Thoracic aorta endothelial cell (primary cell): ENCODE measurements around the gene SH3BP1. TPM values are rescaled to one million over a fixed set of nuclear protein-coding genes. Genes with fewer than 3 reads are reported as not detected.

Experiments used
- small RNA-seq: library from RNA; depleted of rRNA; stranded (forward); fragments of <200 nt; gene quantifications from one replicate; pipeline ENCODE3, GENCODE V24; 2012
- total RNA-seq: library from RNA; depleted of rRNA; stranded (reverse); fragments of >200 nt; gene quantifications from 2 replicates; pipeline ENCODE4 v1.2.3, GENCODE V29; 2012

Gene SH3BP1
- total RNA-seq: 0.79 and 0.93 TPM in 2 replicates

GRCh38 chr22:37639070-37639760 is at the start of gene SH3BP1:
SH3BP1 (plus strand) TSS chr22:37639669; CDS start chr22:37639788, 119 bp downstream.

GRCh38 chr22:37608477-37609239 is 30.8 kb upstream of the SH3BP1 start, which contains the start of gene GGA1:
GGA1 (plus strand) TSS chr22:37608834; CDS start chr22:37608861, 27 bp downstream.

GRCh38 chr22:37658133-37659065 is 18.9 kb downstream of the SH3BP1 start, which contains the start of gene PDXP:
PDXP (plus strand) TSS chr22:37658723; CDS start chr22:37658783, 60 bp downstream.

GRCh38 chr22:37674951-37675929 is 35.8 kb downstream of the SH3BP1 start, which contains the start of gene LGALS1:
LGALS1 (plus strand) TSS chr22:37675636; CDS start chr22:37675703, 67 bp downstream.

GRCh38 chr22:37686002-37686982 is 46.8 kb downstream of the SH3BP1 start, which contains the start of gene NOL12:
NOL12 (plus strand) TSS chr22:37686343; CDS start chr22:37686393, 50 bp downstream.

GRCh38 chr22:37696657-37697537 is 57.4 kb downstream of the SH3BP1 start, which contains the start of gene TRIOBP:
TRIOBP (plus strand) TSS chr22:37697048; CDS start chr22:37701366, 4,318 bp downstream.

Small RNA genes within 50 kb of the gene (small RNA-seq; reads per million reads assigned to genes)
- not detected for gene RN7SL385P

Other genes with a start within 250 kb of the SH3BP1 start
- gene ELFN2, start 212.2 kb upstream of the SH3BP1 start, total RNA-seq: under 0.01 TPM in 2 replicates
- 125 and 173 TPM in 2 replicates for gene MFNG, start 153.3 kb upstream of the SH3BP1 start, total RNA-seq
- 26.9 and 33.2 TPM in 2 replicates for gene CARD10, start 120.3 kb upstream of the SH3BP1 start, total RNA-seq
- 39.8 and 43.1 TPM in 2 replicates for gene CDC42EP1, start 79.2 kb upstream of the SH3BP1 start, total RNA-seq
- not detected in 2 replicates for gene LGALS2, start 59.6 kb upstream of the SH3BP1 start, total RNA-seq
- 44.1 and 44.8 TPM in 2 replicates for gene GGA1, start 30.8 kb upstream of the SH3BP1 start, total RNA-seq
- 9.2 and 12.9 TPM in 2 replicates for gene PDXP, start 19.1 kb downstream of the SH3BP1 start, total RNA-seq
- gene LGALS1, start 36.0 kb downstream of the SH3BP1 start, total RNA-seq: 2,227 and 2,718 TPM in 2 replicates
- 21.1 and 23.5 TPM in 2 replicates for gene NOL12, start 46.7 kb downstream of the SH3BP1 start, total RNA-seq
- 83.8 and 88.0 TPM in 2 replicates for gene TRIOBP, start 57.4 kb downstream of the SH3BP1 start, total RNA-seq
- 18.0 and 32.3 TPM in 2 replicates for gene GCAT, start 168.3 kb downstream of the SH3BP1 start, total RNA-seq
- not detected in 2 replicates for gene GALR3, start 183.7 kb downstream of the SH3BP1 start, total RNA-seq
- 30.6 and 41.4 TPM in 2 replicates for gene ANKRD54, start 204.7 kb downstream of the SH3BP1 start, total RNA-seq
- gene EIF3L, start 209.8 kb downstream of the SH3BP1 start, total RNA-seq: 327 and 367 TPM in 2 replicates